HepG2 (cell line): ENCODE results near the gene CA10. TPM values are rescaled to one million over a fixed set of nuclear protein-coding genes. Genes with fewer than 3 reads are reported as not detected.

Source experiments
- ATAC-seq: fragments of 200-7000 bp; cut with Tn5 transposase; 3 replicates; pipeline ENCODE4 v1.9.1; 2020; ENCODE audit warnings: mild to moderate bottlenecking, moderate library complexity
- BruUV-seq: library from RNA; stranded (reverse); fragments of 400-500 nt; replicated peaks from 2 replicates; lab custom pipeline; 2021; lab: Mats Ljungman, UMichigan
- CTCF ChIA-PET: fragments of 300-600 bp; formaldehyde crosslinking; extraction: SDS; loops from one replicate; lab custom pipeline; 2021; ENCODE audit warnings: low total read pairs, inconsistent platforms, low intra/inter-chr PET ratio; lab: Yijun Ruan, JAX
- POLR2A ChIA-PET: fragments of 350-600 bp; sonication (Branson Sonifier 250); formaldehyde crosslinking; loops from one replicate; lab custom pipeline; 2020; ENCODE audit warnings: antibody characterized with exemption, inconsistent platforms; lab: Yijun Ruan, JAX
- DNase-seq: peaks from one replicate; pipeline ENCODE4 v3.0.0-alpha.2; 2015; ENCODE audit warnings: low spot score
- FAIRE-seq: peaks from 3 replicates; lab custom pipeline; 2011; peaks lifted over from hg19 to GRCh38; lab: Jason Lieb, UNC
- H2AFZ ChIP-seq: one replicate; pipeline ENCODE4 v1.6.1; 2011; ENCODE audit warnings: low read length, inconsistent platforms
- H3K27ac ChIP-seq: fragments of 300-600 bp; 3 replicates; pipeline ENCODE4 v1.8.0; 2011; ENCODE audit warnings: mixed run types, mild to moderate bottlenecking, mixed read lengths, low read length, inconsistent platforms; ENCODE audit not compliant: insufficient read depth; ENCODE audit errors: extremely low read length
- H3K27me3 ChIP-seq, 2 experiments: fragments of 200-600 bp in 1 of 2; 2 replicates in 1 of 2; 3 replicates in 1 of 2; pipeline versions ENCODE4 v1.6.0 to v1.8.0; 2011; ENCODE audit warnings: low read length in 2 of 2, mild to moderate bottlenecking in 2 of 2, moderate library complexity in 2 of 2, inconsistent platforms in 1 of 2; ENCODE audit not compliant: insufficient read depth in 2 of 2, control insufficient read depth in 1 of 2
- H3K36me3 ChIP-seq, 2 experiments: fragments of 200-600 bp in 1 of 2; replicated peaks in 1 of 2; 2 replicates in 1 of 2; 3 replicates in 1 of 2; pipeline versions ENCODE4 v1.5.1 to v1.8.0; 2011; ENCODE audit warnings: low read length in 2 of 2, inconsistent platforms in 1 of 2; ENCODE audit not compliant: insufficient read depth in 2 of 2, control insufficient read depth in 1 of 2
- H3K4me1 ChIP-seq: 2 replicates; pipeline ENCODE4 v1.5.1; 2012; ENCODE audit warnings: low read length, inconsistent platforms; ENCODE audit not compliant: insufficient read depth
- H3K4me2 ChIP-seq: 2 replicates; pipeline ENCODE4 v1.6.0; 2011; ENCODE audit warnings: low read depth, low read length, inconsistent platforms
- H3K4me3 ChIP-seq, 3 experiments: fragments of 200-600 bp in 1 of 3; sonication (generic), shearing (Covaris generic) in 1 of 3; replicated peaks in 1 of 3; 2 replicates each; pipeline ENCODE4 v1.5.1; 2011 to 2016; ENCODE audit warnings: low read length in 3 of 3, inconsistent platforms in 2 of 3, low read depth in 2 of 3, mild to moderate bottlenecking in 2 of 3, control low read depth in 1 of 3, mixed read lengths in 1 of 3; ENCODE audit not compliant: insufficient read depth in 1 of 3
- H3K79me2 ChIP-seq: one replicate; pipeline ENCODE4 v1.6.1; 2011; ENCODE audit warnings: low read length, inconsistent platforms; ENCODE audit not compliant: insufficient read depth
- H3K9ac ChIP-seq: 2 replicates; pipeline ENCODE4 v1.6.0; 2011; ENCODE audit warnings: mild to moderate bottlenecking, low read depth, low read length, inconsistent platforms; ENCODE audit not compliant: insufficient read depth
- H3K9me3 ChIP-seq: 2 replicates; pipeline ENCODE4 v1.5.1; 2012; ENCODE audit warnings: mild to moderate bottlenecking, low read length
- H4K20me1 ChIP-seq: 2 replicates; pipeline ENCODE4 v1.6.0; 2011; ENCODE audit warnings: inconsistent platforms, mild to moderate bottlenecking, low read length, moderate library complexity; ENCODE audit not compliant: insufficient read depth
- CTCF ChIP-seq: sonication (generic); formaldehyde crosslinking; IDR thresholded peaks from 2 replicates; pipeline ENCODE4 v1.5.0; 2020; ENCODE audit warnings: mild to moderate bottlenecking, missing genetic modification reagents, moderate library complexity
- KLF11 ChIP-seq: IDR thresholded peaks from 2 replicates; pipeline ENCODE4 v1.6.1; 2016; ENCODE audit warnings: missing compliant biosample characterization
- KMT2B ChIP-seq: IDR thresholded peaks from 2 replicates; pipeline ENCODE4 v1.6.1; 2016; ENCODE audit warnings: missing genetic modification reagents, missing compliant biosample characterization
- NR1H2 ChIP-seq: sonication (generic); formaldehyde crosslinking; IDR thresholded peaks from 2 replicates; pipeline ENCODE4 v1.8.1; 2022; ENCODE audit warnings: low read depth, missing genetic modification reagents, borderline replicate concordance
- PRDM15 ChIP-seq: sonication (generic); formaldehyde crosslinking; IDR thresholded peaks from 2 replicates; pipeline ENCODE4 v1.4.0; 2020; ENCODE audit warnings: missing genetic modification reagents
- RORA ChIP-seq: sonication (generic); formaldehyde crosslinking; IDR thresholded peaks from 2 replicates; pipeline ENCODE4 v1.5.0; 2020; ENCODE audit warnings: mild to moderate bottlenecking, missing genetic modification reagents, moderate library complexity
- SOX6 ChIP-seq, 2 experiments: fragments of 450-650 bp in 1 of 2; sonication (generic) in 1 of 2; formaldehyde crosslinking in 1 of 2; IDR thresholded peaks; 2 replicates each; pipeline versions ENCODE4 v1.4.0 to v1.6.1; 2017 to 2020; ENCODE audit warnings: antibody characterized with exemption in 1 of 2, mild to moderate bottlenecking in 1 of 2, missing genetic modification reagents in 1 of 2
- STAT6 ChIP-seq: sonication (generic); formaldehyde crosslinking; IDR thresholded peaks from 2 replicates; pipeline ENCODE4 v1.4.0; 2020; ENCODE audit warnings: missing genetic modification reagents, mild to moderate bottlenecking, borderline replicate concordance
- ZNF329 ChIP-seq: sonication (generic); formaldehyde crosslinking; IDR thresholded peaks from 2 replicates; pipeline ENCODE4 v1.9.0; 2021; ENCODE audit warnings: low read depth, mild to moderate bottlenecking, missing genetic modification reagents
- ZNF709 ChIP-seq: sonication (generic); formaldehyde crosslinking; IDR thresholded peaks from 2 replicates; pipeline ENCODE4 v1.5.0; 2020; ENCODE audit warnings: mild to moderate bottlenecking, missing genetic modification reagents
- WGBS: methylation state at CpG from one replicate; pipeline ENCODE4 v1.1.6; 2017; ENCODE audit warnings: low lambda C conversion rate; 5-methylcytosine and 5-hydroxymethylcytosine counted together
- in situ Hi-C: cut with HindIII; loops from 2 replicates; pipeline ENCODE4 v1.10.0; 2017; ENCODE audit warnings: low pct_unique_long_range_greater_than_20kb; ENCODE audit not compliant: extremely low pct_ligation_motif_present
- intact Hi-C: fragments of 100-400 bp; cut with micrococcal nuclease; formaldehyde crosslinking; loops from one replicate; pipeline ENCODE4 v1.10.0; 2022; ENCODE audit not compliant: unreplicated experiment
- polyA plus RNA-seq, 8 experiments: library from polyadenylated mRNA; depleted of rRNA in 3 of 8; stranded (reverse) in 7 of 8; unstranded in 1 of 8; fragments of >200 nt; fragmentation: Illumina TruSeq in 4 of 8; extraction: Trizol in 4 of 8; gene quantifications; 2 replicates each; pipeline versions ENCODE4 v1.2.1 to v1.2.3, GENCODE V29; 2011 to 2016; ENCODE audit warnings: low read depth in 4 of 8, missing spikeins in 1 of 8, mixed read lengths in 1 of 8; ENCODE audit not compliant: insufficient read depth in 1 of 8
- total RNA-seq, 5 experiments: library from RNA; depleted of rRNA; stranded (reverse); fragments of >200 nt; fragmentation: Illumina TruSeq; extraction: Trizol; gene quantifications; 2 replicates each; pipeline ENCODE4 v1.2.3, GENCODE V29; 2016; ENCODE audit warnings: low read depth in 1 of 5
- TF ChIP-seq, protein P1 (sequence below): sonication (generic); formaldehyde crosslinking; IDR thresholded peaks from 2 replicates; pipeline ENCODE4 v1.5.0; 2020; ENCODE audit warnings: missing genetic modification reagents
- TF ChIP-seq, protein P2 (sequence below): sonication (generic); formaldehyde crosslinking; IDR thresholded peaks from 2 replicates; pipeline ENCODE4 v1.4.0; 2020; ENCODE audit warnings: missing genetic modification reagents, borderline replicate concordance

CA10 gene
- total and polyA plus RNA-seq, 2 of the 13 experiments (the other 11 are each of a cell fraction or from before 2014, with no cell fraction given), result not detected

GRCh38 chr17:51611585-51611984, 546.9 kb downstream of the CA10 start:
- ATAC-seq (no peak), DNase-seq (no peak), FAIRE-seq (no peak)
- intact Hi-C loops, result no loop called here
- WGBS, result 34% methylated on average over 5 of the region's 6 CpGs
- Histone ChIP-seq H3K4me1 (peaks cover 16% of the 10 kb centered on the region), H3K9ac (no peak overlapping the region), H2AFZ (no peak overlapping the region), H3K79me2 (no peaks in the 10 kb centered on the region), H3K9me3 (no peaks in the 10 kb centered on the region), H3K36me3 (no peaks in the 10 kb centered on the region), H3K4me2 (no peak overlapping the region), H4K20me1 (no peaks in the 10 kb centered on the region), H3K4me3 (no peak overlapping the region), H3K27me3 (peaks cover 0 to 4% of the 10 kb centered on the region in 2 experiments; a peak in 2 of 5 replicates), H3K27ac (no peak overlapping the region)
- in situ Hi-C loops, result no loop called here
- POLR2A ChIA-PET, result no interaction called here
- CTCF ChIA-PET, result no interaction called here
- BruUV-seq, result no TSS peak
- TF ChIP-seq, protein P1, sequence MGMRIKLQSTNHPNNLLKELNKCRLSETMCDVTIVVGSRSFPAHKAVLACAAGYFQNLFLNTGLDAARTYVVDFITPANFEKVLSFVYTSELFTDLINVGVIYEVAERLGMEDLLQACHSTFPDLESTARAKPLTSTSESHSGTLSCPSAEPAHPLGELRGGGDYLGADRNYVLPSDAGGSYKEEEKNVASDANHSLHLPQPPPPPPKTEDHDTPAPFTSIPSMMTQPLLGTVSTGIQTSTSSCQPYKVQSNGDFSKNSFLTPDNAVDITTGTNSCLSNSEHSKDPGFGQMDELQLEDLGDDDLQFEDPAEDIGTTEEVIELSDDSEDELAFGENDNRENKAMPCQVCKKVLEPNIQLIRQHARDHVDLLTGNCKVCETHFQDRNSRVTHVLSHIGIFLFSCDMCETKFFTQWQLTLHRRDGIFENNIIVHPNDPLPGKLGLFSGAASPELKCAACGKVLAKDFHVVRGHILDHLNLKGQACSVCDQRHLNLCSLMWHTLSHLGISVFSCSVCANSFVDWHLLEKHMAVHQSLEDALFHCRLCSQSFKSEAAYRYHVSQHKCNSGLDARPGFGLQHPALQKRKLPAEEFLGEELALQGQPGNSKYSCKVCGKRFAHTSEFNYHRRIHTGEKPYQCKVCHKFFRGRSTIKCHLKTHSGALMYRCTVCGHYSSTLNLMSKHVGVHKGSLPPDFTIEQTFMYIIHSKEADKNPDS (CRISPR knock-in tag), result no peak
- TF ChIP-seq PRDM15 (CRISPR knock-in tag), result no peak
- TF ChIP-seq NR1H2 (CRISPR knock-in tag), result no peak
- no peak for TF ChIP-seq SOX6 (IDR thresholded peaks at IDR 0.05)
- TF ChIP-seq SOX6 (CRISPR knock-in tag; IDR thresholded peaks at IDR 0.05), result no peak
- TF ChIP-seq ZNF709 (CRISPR knock-in tag), result no peak
- no peak for TF ChIP-seq KMT2B
- TF ChIP-seq KLF11 (CRISPR knock-in tag), result no peak
- no peak for TF ChIP-seq RORA (CRISPR knock-in tag)
- TF ChIP-seq CTCF (CRISPR knock-in tag), result no peak
- TF ChIP-seq STAT6 (CRISPR knock-in tag), result no peak
- TF ChIP-seq ZNF329, result no peak
- TF ChIP-seq, protein P2, sequence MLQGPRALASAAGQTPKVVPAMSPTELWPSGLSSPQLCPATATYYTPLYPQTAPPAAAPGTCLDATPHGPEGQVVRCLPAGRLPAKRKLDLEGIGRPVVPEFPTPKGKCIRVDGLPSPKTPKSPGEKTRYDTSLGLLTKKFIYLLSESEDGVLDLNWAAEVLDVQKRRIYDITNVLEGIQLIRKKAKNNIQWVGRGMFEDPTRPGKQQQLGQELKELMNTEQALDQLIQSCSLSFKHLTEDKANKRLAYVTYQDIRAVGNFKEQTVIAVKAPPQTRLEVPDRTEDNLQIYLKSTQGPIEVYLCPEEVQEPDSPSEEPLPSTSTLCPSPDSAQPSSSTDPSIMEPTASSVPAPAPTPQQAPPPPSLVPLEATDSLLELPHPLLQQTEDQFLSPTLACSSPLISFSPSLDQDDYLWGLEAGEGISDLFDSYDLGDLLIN (CRISPR knock-in tag), result no peak
